Erythroblast (primary cell): ENCODE measurements around the gene AMIGO2.

Experiments used
- GATA1 ChIP-seq: IDR thresholded peaks from 2 replicates; pipeline ENCODE4 v1.6.1; 2011; ENCODE audit warnings: low read depth, mild to moderate bottlenecking, control low read depth, low read length, moderate library complexity
- POLR2A ChIP-seq: IDR thresholded peaks from 2 replicates; pipeline ENCODE4 v1.6.1; 2011; ENCODE audit warnings: mild to moderate bottlenecking, low read length

DNA sequence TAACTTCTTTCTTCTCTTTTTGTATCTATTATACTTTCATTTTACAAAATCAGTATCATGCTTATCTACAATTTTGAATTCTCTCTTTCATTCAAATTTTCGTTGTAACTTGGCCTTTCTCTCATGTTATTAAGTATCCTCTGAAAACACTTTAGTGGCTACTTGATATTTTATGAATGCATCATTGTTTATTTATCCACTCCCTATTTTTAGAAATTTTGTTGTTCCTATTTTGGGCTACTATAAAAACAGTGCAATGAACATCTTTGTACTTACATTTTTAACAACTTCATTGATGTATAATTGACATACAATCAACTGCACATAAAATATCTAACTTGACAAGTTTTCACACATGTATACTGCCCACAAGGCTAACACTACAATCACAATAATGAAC, 44.0 kb upstream of the AMIGO2 start:
- TF ChIP-seq POLR2A (no peak), GATA1 (no peak)
